Activated CD4-positive, alpha-beta T cell treated with anti-CD3 and anti-CD28 coated beads, Interleukin-2, amount 50 U/mL, for 16 hours (primary cell): ENCODE results near the gene GCLC.

ENCODE experiments used
- DNase-seq: peaks from one replicate; pipeline ENCODE4 v3.0.0-alpha.2; 2020

Gene GCLC

GRCh38 chr6:53523511-53524454, 21.1 kb downstream of the GCLC start:
- DNase-seq: no peak

GRCh38 chr6:53520320-53520928, 24.5 kb downstream of the GCLC start:
- no peak for DNase-seq

GRCh38 chr6:53518862-53519261, 26.0 kb downstream of the GCLC start:
- DNase-seq: no peak

GRCh38 chr6:53517021-53517420, 27.9 kb downstream of the GCLC start:
- no peak for DNase-seq

- no peak for DNase-seq
These were observed 30.2 kb downstream of the GCLC start for GRCh38 chr6:53514677-53515076.

- no peak for DNase-seq
These were observed 31.4 kb downstream of the GCLC start for GRCh38 chr6:53513519-53513966.

GRCh38 chr6:53513056-53513455, 31.8 kb downstream of the GCLC start:
- DNase-seq: no peak

- DNase-seq: no peak
These were observed 32.3 kb downstream of the GCLC start for GRCh38 chr6:53512626-53513025.

GRCh38 chr6:53510746-53511145, 34.2 kb downstream of the GCLC start:
- no peak for DNase-seq

GRCh38 chr6:53506872-53507271, 38.0 kb downstream of the GCLC start:
- DNase-seq: no peak

GRCh38 chr6:53504512-53504911, 40.4 kb downstream of the GCLC start:
- DNase-seq: no peak

GRCh38 chr6:53503060-53503459, 41.8 kb downstream of the GCLC start:
- no peak for DNase-seq

GRCh38 chr6:53501432-53501831, 43.5 kb downstream of the GCLC start:
- no peak for DNase-seq

GRCh38 chr6:53500095-53500494, 44.8 kb downstream of the GCLC start:
- DNase-seq: no peak

- no peak for DNase-seq
These were observed 45.8 kb downstream of the GCLC start for GRCh38 chr6:53499094-53499493.

GRCh38 chr6:53498649-53499048, 46.3 kb downstream of the GCLC start:
- DNase-seq: no peak

- DNase-seq: no peak
These were observed 47.0 kb downstream of the GCLC start for GRCh38 chr6:53497905-53498304.

- DNase-seq: no peak
These were observed 48.0 kb downstream of the GCLC start for GRCh38 chr6:53496797-53497375.

- DNase-seq: no peak
These were observed 49.1 kb downstream of the GCLC start for GRCh38 chr6:53495506-53496499.

- DNase-seq: no peak
These were observed 50.8 kb downstream of the GCLC start for GRCh38 chr6:53494076-53494475.

- DNase-seq: no peak
These were observed 51.3 kb downstream of the GCLC start for GRCh38 chr6:53493635-53494025.

- peak; percentile 82 for DNase-seq
These were observed 51.9 kb downstream of the GCLC start for GRCh38 chr6:53492860-53493634.
